Thoracic aorta (tissue), 2 donors: Measurements from ENCODE around the gene RPS19. TPM values are rescaled to one million over a fixed set of nuclear protein-coding genes. Genes with fewer than 3 reads are reported as not detected.

Experiments used
- ATAC-seq: fragments of 150-250 bp; one replicate; pipeline ENCODE4 v1.8.0; 2017; ENCODE audit warnings: low read depth; ENCODE audit not compliant: insufficient number of reproducible peaks, low FRiP score
- DNase-seq: peaks from one replicate; pipeline ENCODE4 v3.0.0-alpha.2; 2020; ENCODE audit warnings: low spot score
- H3K27ac ChIP-seq, 2 donors: fragments of 200-600 bp; sonication (generic); 1 replicate in 1 of 2; 2 replicates in 1 of 2; pipeline ENCODE4 v1.5.1; 2016; ENCODE audit warnings: mild to moderate bottlenecking in 2 of 2, moderate library complexity in 2 of 2
- H3K27me3 ChIP-seq: fragments of 200-600 bp; sonication (generic); replicated peaks from 2 replicates; pipeline ENCODE4 v1.6.0; 2016; ENCODE audit warnings: mild to moderate bottlenecking; ENCODE audit not compliant: insufficient read depth
- H3K36me3 ChIP-seq: fragments of 200-600 bp; sonication (generic); one replicate; pipeline ENCODE4 v1.5.1; 2016
- H3K4me1 ChIP-seq, 2 donors: fragments of 200-600 bp; sonication (generic); 1 replicate in 1 of 2; 2 replicates in 1 of 2; pipeline versions ENCODE4 v1.5.1 to v1.6.0; 2016; ENCODE audit warnings: low read depth in 2 of 2, mild to moderate bottlenecking in 1 of 2; ENCODE audit not compliant: control insufficient read depth in 1 of 2
- H3K4me3 ChIP-seq: fragments of 200-600 bp; sonication (generic); 2 replicates; pipeline ENCODE4 v1.5.1; 2016; ENCODE audit warnings: mild to moderate bottlenecking
- H3K9me3 ChIP-seq: fragments of 200-600 bp; sonication (generic); 2 replicates; pipeline ENCODE4 v1.5.1; 2016
- CTCF ChIP-seq: fragments of 200-600 bp; sonication (generic); IDR thresholded peaks from one replicate; pipeline ENCODE4 v1.5.1; 2019; ENCODE audit warnings: antibody characterized with exemption
- total RNA-seq, 2 donors: library from RNA; depleted of rRNA; stranded (reverse); fragments of >200 nt; gene quantifications; one replicate each; pipeline versions ENCODE4 v1.1.0 to v1.2.3, GENCODE V29; 2016

The RPS19 gene
- total RNA-seq, 2 donors from 2014 or later, result 347 to 429 TPM

- no peak overlapping the region for H3K4me3 ChIP-seq
- H3K4me1 ChIP-seq, result no peaks in the 10 kb centered on the region
- no peak for TF ChIP-seq CTCF
- ATAC-seq (no peak), DNase-seq (no peak)
- no peak overlapping the region for H3K27ac ChIP-seq
- H3K27me3 ChIP-seq, result no peaks in the 10 kb centered on the region
- H3K9me3 ChIP-seq, result no peaks in the 10 kb centered on the region
- H3K36me3 ChIP-seq, result peaks cover 67% of the 10 kb centered on the region
Observed at GRCh38 chr19:41901707-41902360, 41.8 kb downstream of the RPS19 start.

- H3K27ac ChIP-seq, result no peak overlapping the region
- TF ChIP-seq CTCF, result no peak
- H3K27me3 ChIP-seq, result no peaks in the 10 kb centered on the region
- H3K4me3 ChIP-seq, result no peak overlapping the region
- H3K4me1 ChIP-seq, result no peaks in the 10 kb centered on the region
- ATAC-seq (no peak), DNase-seq (no peak)
- H3K9me3 ChIP-seq, result no peaks in the 10 kb centered on the region
- H3K36me3 ChIP-seq, result peaks cover 66% of the 10 kb centered on the region
Observed at GRCh38 chr19:41902594-41902993, 42.5 kb downstream of the RPS19 start.

- ATAC-seq (no peak), DNase-seq (no peak)
- H3K9me3 ChIP-seq, result no peaks in the 10 kb centered on the region
- TF ChIP-seq CTCF, result no peak
- H3K27ac ChIP-seq, result no peak overlapping the region
- H3K4me3 ChIP-seq, result no peak overlapping the region
- no peaks in the 10 kb centered on the region for H3K4me1 ChIP-seq
- peaks cover 58% of the 10 kb centered on the region for H3K36me3 ChIP-seq
- H3K27me3 ChIP-seq, result no peaks in the 10 kb centered on the region
Observed at GRCh38 chr19:41903193-41903953, 43.3 kb downstream of the RPS19 start.

- Histone ChIP-seq H3K27me3 (no peaks in the 10 kb centered on the region), H3K4me3 (no peak overlapping the region), H3K36me3 (peaks cover 52% of the 10 kb centered on the region), H3K4me1 (no peaks in the 10 kb centered on the region), H3K27ac (no peak overlapping the region), H3K9me3 (no peaks in the 10 kb centered on the region)
- ATAC-seq (no peak), DNase-seq (no peak)
- TF ChIP-seq CTCF, result no peak
Observed at GRCh38 chr19:41904118-41904870, 44.2 kb downstream of the RPS19 start.
